ENCODE results near the gene PUSL1.
"Not testable (repeated sequence)": the region's sequence is repeated elsewhere in the genome, so short reads cannot be mapped to it uniquely, and the experiment has no call there.

The PUSL1 gene

DNA sequence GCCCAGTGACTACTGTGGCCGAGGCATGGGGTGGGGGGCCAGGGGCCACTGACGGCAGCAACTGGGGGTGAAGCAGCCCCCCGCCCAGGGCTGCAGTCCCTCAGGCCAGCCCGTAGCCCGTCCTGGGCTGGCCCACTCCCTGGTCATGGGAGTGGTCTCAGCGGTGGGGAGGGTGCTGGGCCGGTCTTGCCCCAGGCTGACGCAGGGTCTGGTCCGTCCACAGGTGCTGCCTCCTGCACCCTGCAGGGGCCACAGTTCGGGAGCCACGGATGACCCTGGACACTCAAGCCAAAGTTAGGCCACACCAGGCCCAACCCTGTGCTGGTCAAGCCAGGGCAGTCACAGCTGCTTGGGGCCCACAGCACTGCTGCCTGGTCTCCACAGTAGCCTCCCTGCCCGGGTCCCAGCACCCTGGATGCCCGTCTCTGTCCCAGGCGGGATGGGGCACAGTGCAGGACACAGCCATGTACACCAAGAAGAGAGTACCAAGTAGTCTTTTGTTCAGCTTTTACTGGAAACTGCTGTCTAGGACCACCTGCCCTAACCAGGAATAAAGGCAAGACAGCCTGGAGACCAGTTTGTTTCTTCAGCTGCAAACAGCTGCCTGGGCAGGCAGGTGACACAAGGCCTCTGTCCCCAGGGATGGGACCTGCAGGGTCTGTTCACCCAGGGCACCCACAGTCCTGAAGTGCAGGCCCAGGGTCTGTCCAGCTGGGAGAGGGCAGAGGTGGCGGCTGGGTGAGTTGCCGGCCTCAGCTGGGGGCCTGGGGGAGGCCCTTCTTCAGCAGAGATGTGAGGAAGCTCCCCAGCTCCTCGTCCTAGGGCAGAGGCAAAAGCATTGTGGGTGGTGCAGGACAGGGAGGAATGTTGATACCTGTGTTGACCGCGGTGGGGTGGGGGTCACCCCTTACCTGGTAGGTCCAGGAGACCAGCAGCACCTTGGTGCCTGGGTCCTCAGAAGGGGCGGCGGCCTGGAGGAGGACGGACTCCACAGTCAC, 3.0 kb downstream of the PUSL1 start:
- no peak for DNase-seq

DNA sequence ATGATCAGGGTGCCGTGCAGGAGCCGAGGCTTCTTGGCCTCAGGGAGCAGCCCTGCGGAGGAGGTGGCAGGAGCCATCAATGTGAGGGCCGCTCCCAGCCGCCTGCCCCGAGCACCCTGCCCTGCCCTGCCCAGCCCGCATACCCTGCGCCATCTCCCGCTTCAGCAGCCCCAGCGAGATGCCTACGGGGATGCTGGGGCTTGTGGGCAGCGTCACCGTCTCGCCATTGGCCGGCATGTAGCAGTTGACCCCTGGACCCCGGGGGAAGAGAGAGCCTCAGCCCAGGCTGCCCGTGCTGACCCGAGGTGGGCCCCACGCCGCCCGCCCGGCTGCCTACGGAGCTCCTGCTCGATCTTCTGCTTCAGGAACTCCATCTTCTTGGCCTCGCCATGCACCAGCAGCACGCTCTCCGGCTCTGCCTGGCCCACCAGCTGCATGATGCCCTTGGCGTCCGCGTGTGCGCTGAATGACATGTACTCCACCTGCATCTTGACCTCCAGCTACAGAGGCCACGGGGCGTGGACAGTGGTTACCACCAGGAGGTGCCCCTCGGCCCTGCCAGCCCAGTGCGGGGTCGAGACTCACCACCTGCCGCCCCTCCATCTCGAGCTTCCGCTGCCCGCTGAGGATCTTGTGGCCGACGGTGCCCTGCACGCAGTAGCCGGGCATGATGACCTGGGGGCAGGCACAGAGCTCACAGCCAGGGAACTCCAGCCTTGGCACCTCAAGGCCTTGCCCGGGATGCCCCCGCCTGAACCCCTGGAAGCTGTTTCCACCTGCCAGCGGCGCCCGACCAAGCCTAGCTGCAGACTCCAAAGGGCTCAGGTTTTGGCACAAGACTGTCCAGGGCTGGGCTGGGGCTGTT, 4.3 kb downstream of the PUSL1 start:
- no peak for DNase-seq

DNA sequence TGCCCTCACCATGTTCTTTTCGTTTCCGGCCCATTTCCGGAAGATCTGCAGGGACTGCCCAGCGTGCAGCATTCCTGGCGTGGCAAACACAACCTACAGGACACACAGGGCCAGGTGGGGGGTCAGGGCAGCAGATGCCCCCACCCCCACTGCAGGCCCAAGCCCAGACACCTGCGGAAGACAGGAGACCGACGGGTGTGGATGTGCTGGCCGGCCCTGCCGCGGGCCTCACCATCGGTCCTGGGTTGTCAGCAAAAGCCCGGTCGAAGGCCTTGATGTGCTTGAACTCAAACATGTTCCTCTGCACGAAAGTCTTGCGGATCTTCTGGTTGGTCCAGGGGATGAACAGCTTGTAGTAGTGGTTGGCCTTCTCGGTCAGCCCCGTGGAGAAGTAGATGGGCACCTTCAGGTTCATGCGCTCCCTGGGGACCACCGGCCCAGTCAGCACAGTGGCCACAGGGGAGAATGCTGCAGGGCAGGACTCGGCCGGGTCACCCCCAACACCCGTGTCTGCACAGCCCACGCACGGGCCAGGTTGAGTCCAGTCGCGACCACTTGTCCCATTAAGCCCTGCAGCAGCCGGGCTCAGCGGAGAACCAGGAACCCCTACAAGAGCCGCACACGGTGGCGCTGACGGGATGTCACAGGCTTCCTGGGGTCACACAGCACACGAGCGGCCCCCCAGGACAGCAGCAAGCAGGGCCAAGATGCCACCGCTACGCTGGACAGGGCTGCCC, 5.3 kb downstream of the PUSL1 start:
- DNase-seq, result no peak

DNA sequence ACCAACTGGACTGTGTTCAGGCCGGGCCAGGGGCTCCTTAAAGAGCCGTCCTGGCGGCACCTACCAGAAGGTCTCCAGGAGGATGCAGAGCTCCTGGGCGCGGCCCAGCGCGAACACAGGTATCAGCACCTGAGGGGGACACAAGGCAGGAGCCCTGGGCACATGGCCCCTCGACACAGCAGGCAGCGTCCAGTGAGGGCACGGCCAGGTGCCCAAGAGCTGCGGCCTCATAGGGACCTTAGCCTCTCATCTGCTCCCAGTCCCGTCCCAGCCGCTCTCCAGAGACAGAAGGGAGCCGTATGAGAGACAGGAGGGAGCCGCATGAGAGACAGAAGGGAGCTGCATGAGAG, 5.8 kb downstream of the PUSL1 start:
- no peak for DNase-seq

DNA sequence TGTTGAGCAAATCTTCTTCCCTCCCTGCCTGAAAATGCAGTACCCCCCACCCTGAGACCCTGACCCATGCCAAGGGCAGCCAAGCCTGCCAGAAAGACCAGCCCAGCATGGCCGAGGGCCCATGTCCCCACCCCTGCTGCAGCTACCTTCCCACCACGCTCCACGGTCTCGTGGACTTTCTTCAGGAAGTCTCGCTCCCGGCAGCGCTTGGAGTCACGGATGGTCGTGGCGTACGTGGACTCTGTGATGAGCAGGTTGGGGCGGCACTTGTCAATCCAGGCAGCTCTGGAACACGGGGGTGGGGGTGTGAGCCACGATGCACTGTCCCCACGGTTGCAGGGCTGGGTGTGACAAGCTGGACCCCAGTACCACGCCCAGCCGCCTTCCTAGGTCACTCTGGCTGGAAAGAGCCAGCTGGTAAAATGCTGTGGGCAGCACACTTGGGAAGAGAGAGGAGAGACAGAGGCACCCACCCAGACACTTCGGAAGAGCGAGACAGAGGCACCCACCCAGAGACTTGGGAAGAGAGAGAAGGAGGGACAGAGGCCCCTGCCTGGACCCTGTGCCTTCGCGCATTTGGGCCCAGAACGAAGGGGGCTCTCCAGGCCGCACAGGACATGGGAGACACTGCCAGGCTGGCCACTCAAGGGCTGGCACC, 6.4 kb downstream of the PUSL1 start:
- DNase-seq, result no peak

DNA sequence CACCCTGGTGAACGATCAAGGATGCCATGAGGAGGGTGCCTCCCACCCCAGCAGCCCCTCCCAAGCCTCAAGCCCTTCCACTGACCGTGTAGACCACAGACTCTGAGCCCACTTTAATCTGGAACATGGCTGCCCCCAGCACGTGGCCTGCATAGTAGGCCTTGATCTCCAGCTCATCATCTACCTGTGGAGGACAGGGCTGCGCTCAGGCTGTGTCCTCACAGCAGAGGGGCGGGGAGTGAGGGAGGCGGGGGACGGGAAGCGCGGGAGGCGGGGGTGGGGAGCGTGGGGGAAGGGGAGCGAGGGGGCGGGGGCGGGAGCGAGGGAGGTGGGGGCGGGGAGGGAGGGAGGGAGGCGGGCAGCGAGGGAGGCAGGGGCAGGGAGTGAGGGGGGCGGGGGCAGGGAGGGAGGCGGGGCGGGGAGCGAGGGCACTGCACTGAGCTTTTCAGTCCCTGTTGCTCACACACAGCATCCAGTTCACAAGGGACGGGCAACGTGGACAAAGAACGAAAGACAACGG, 7.1 kb downstream of the PUSL1 start:
- no peak for DNase-seq

DNA sequence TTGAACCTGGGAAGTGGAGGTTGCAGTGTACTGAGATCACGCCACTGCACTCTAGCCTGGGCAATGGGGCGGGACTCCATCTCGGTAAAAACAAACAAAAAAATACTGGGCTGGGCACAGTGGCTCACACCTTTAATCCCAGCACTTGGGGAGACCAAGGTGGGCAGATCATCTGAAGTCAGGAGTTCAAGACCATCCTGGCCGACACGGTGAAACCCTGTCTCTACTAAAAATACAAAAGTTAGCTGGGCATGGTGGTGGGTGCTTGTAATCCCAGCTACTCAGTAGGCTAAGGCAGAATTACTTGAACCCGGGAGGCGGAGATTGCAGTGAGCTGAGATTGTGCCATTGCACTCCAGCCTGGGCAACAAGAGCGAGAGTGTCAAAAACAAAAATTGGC, 7.8 kb downstream of the PUSL1 start:
- not testable (repeated sequence) for DNase-seq

DNA sequence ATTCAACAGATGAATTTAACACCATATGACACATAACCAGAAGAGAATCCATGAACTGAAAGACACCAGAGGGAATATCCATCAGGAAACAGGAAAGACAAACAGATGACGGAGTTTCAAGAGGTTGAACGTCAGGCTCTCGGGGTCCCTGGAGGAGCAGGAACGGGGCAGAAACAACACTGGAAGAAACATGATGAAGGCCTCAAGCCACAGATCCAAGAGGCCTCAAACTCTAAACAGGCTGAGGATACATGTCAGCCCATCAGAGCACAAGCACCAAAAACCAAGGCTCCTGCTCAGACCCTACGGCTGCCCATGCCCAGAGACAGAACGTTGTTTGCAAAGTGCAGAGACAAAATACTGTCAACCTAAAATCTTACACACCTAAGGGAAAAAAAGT, 9.0 kb downstream of the PUSL1 start:
- DNase-seq, result no peak

DNA sequence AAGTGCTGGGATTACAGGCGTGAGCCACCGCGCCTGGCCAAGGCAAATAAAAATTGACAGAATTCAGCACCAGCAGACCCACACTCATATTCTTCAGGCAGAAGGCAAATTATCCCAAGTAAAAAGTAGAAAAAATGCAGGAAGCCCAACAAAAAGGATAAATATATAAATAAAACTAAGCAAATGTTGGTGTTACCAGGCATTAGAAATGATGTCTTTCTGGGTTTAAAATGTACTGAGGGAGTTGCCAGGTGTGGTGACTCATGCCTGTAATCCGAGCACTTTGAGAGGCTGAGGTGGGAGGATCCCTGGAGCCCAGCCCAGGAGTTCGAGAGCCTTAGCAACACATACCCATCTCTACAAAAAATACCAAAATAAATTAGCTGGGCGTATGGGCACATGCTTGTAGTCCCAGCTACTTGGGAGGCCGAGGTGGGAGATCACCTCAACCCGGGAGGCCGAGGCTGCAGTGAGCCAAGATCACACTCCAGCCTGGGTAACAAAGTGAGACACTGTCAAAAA, 9.8 kb downstream of the PUSL1 start:
- peak; percentile 49 for DNase-seq

DNA sequence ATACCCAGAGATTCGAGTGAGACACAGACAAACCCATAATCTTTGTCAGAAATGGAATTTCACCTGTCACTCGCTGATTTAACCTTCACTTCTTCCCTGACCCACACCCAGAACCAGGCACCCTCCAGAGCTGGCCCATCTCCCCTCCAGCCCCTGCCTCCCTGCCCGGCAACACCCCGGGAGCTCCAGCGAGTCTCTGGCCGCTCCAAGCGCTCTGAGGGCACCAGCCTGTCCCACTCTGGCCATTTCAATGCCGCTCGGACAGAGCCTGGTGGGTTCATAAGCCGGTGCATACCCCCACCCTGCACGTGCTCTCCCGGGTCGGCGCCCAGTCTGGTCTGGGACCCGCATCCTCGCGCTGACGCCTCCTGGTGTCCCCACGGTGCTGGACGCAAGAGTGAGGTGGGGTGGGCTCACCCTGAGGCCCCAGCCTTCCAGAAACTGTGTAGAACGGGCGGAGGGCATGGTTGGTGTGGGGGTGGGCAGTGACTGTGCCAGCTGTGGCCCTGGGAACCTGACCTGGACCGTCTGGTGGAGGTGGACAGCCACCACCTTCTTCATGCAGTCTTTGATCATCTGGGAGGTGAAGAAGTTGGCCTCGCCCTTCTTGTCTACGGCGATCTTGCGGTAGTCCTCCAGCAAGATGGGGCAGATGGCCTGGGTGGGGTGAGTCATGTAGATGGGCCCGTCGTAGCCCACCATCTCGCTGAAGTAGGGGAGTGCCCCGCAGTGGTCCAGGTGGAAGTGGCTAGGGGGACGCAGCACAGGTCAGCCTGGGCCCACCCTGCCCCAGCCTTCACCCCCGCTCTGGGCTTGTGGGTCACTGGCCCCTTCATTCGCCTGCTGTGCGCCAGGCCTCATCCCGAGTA, 10.6 kb downstream of the PUSL1 start:
- no peak for DNase-seq

DNA sequence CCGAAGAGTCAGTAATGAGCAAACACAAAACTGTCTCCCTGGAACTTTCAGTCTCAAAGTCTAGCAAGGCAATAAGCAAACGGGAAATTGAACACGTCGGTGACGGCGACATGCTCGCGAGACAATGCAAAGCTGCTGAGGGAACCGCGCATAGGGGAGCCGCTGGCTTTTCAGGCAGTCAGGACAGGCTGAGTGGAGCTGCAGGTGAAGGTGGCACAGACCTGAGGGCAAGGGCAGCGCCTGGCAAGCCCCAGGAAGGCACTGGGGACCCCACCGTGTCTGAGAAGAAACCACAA, 11.2 kb downstream of the PUSL1 start:
- DNase-seq, result no peak

DNA sequence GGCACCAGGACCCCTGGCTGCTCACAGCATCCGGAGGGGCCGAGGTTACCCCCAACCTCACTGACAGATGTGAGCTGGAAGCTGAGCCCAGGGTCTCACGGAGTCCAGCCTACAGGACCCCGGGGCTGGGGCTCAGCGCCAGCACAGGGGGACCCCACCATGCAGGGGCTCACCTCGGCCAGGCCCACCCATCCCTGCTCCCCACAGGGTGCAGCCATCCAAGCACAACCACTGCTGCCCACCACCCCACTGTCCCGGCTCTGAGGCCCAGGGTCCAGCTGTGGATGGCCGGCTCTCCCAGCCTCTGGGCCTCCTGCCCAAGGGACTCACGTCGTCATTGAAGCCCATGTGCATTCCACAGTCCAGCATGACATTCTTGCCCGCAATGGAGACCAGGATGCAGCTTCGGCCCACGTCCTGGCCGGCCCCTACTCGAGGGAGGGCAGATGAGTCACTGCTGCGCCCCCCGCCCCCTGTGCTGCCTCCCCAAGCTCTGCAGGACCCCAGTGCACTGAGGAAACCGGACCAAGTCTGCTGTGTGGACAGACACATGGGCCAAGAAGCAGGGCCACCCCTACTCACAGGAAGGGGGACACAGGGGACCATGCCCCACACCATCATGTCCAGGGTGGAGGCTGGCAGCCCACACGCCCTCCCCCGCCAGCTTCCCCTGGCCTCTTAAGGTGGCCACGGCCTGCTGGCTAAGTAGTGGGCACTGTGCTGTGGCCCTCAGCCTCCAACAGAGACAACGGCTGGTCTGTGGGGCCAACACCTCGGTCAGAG, 12.5 kb downstream of the PUSL1 start:
- no peak for DNase-seq

DNA sequence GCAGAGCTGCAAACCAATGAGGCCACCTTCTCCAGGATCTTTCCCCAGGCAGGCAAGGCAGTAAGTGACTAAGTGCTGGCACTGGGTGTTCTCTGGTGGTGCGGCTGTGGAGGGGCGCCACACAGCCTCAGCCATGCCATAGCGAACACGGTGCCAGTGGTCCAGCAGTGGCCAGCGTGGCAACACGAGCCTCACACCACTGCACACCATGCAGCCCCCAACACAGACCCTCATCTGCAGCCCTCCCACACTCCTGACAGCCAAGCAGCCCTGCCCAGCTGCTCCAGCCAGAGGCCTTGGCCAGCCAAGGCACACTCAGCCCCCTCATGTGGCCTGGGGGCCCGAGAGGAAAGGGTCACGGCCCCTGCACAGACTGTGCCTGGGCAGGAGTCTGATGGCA, 13.1 kb downstream of the PUSL1 start:
- no peak for DNase-seq

DNA sequence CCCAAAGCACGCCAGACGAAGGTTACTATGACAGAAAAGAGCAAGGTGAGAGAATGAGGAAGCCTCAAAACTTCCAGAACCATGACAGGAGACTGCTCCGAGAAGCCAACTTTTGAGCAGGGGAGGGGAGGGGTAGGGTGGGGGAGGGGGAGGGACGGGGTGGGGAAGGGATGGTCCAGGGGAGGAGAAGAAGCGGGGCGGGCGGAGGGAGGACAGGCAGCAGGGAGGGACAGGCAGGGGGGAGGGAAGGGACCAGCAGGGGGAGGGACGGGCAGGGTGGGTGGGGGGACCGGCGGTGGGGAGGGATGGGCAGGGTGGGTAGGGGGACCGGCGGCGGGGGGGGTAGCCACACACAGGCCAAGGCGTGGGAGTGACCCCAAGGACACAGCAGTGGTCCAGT, 14.0 kb downstream of the PUSL1 start:
- no peak for DNase-seq

DNA sequence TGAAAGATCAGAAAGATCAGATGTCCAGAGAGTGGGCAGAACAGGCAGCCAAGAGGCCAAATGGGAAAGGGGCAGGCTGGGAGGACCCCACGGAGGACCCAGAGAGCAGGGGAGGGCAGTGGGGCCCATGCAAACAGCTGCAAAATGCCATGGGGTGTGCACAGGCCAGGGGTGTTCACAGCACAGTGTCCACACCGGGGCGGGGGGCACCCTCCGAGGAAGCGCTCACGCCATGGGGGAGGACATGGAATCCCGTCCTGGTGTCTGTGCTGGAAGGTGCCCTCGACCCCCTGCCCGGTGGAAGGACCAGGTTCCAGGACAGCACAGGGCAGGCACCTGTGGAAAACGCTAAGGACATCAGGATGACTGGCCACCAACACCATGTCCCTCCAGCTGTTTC, 14.6 kb downstream of the PUSL1 start:
- no peak for DNase-seq

DNA sequence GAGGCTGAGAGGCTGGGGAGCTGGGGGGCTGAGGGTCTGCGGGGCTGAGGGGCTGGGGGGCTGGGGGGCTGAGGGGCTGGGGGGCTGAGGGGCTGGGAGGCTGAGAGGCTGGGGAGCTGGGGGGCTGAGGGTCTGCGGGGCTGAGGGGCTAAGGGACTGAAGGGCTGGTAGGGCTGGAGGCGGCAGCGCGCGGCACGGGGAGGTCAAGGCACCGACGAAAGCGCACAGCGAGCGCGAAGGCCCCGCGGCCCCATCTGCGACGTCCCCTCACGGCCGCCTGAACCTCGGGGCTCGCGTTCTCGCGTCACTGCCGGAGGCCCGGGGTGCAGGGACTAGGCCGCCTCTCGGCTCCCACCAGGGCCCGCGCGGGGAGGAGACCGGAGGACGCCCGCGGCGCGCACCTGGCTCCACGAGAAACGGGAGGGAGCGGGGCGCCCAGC, 15.7 kb downstream of the PUSL1 start:
- no peak for DNase-seq

DNA sequence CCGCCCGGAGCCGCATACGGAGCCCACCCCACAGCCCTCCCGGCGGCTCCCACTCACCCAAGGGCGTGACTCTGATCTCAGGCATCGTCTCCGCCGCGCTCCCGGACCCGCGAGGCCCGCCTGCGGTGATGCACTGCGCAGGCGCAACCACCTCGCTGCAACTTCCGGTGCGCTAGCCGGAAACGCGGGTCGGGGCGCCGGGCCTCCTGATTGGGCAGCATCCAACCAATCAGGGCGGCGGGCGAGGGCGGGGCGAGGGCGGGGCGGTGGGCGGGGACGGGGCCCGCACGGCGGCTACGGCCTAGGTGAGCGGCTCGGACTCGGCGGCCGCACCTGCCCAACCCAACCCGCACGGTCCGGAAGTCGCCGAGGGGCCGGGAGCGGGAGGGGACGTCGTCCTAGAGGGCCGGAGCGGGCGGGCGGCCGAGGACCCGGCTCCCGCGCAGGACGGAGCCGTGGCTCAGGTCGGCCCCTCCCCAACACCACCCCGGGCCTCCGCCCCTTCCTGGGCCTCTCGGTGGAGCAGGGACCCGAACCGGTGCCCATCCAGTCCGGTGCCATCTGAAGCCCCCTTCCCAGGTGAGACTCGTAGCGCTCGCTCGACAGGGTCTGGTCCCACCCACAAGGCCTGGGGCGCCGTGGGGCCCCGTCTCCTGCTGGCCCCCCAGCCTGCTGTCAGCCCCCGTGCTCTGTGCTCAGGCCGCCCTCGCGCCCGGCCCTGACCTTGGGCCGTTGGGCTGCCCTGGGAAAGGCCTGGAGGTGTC, 16.3 kb downstream of the PUSL1 start, which contains the start of the genes CPTP and INTS11:
CPTP (plus strand) TSS at position 279 of the 764 bp plus-strand sequence. CDS start 2,109 bp downstream, outside the sequence.
INTS11 (minus strand) TSS at position 137 of the 764 bp plus-strand sequence; CDS start at position 85, 52 bp downstream.
- no peak for DNase-seq

DNA sequence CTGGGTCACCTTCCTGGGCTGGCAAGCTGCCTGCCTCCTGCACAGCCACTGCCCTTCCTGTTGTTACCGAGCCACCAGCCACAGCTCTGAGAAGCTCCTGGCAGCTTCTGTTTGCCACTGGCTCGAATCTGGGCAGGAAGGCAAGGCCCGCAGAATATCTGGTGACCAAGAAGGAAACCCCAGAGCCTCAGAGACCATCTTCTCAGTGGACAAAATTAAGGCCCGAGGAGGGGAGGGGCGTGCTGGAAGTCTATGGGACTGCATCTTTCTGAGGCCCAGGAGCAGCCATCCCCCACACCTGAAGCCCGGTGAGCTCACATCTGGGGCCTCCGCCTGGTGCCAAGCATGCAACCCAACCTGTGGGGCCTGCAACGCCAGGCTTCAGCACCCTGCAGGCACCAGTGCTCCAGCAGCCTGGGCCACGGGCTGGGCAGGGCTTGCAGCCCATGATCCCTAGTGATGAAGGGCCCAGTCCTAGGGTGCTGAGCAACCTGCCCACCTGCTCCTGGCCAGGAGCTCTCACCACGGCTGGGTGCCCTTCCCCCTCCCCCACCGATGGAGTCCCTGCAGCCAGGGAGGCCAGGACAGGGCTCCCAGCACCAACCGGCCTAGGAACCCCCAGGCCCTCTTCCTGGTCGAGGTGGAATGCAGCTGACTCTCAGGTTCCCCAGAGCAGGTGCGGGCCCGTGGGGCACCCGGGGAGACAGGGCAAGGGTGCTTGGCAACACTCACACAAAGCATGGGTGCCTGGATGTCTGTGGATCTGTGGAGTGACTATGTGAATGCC, 17.1 kb downstream of the PUSL1 start:
- no peak for DNase-seq
